Astrocyte of the spinal cord (primary cell): ENCODE measurements around the gene OR5K4.

Experiments
- DNase-seq: peaks from one replicate; pipeline ENCODE4 v3.0.0; 2011; ENCODE audit warnings: low read depth, low spot score
- H3K4me3 ChIP-seq: 2 replicates; pipeline ENCODE4 v1.5.1; 2011; ENCODE audit warnings: low read depth, mild to moderate bottlenecking, low read length, moderate library complexity
- in situ Hi-C: cut with HindIII; loops from 2 replicates; pipeline ENCODE4 v1.10.0; 2017; ENCODE audit warnings: low sequenced_read_pairs
- TF ChIP-seq, protein P1 (sequence below): IDR thresholded peaks from 2 replicates; pipeline ENCODE4 v1.5.1; 2012; ENCODE audit warnings: low read depth, mild to moderate bottlenecking, low read length, inconsistent platforms

The OR5K4 gene

DNA sequence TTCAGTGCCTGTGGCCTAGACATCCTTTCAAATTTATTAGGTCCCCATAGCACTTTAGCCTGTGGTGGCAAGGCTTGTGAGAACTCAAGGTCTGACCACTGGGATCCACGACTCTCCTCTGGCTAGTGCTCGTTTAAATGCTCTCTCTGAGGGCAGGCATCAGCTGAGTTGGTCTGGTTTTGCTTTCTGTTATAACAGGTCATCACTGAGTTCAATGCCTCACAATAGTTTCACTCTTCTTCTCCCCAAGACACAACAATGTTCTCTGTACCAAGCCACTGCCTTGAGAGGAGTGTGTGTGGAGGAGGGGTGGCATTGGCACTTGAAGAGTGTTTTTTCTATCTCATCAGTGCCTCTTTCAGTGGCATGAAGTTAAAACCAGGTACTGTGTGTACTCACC lies 7.6 kb downstream of the OR5K4 start:
- DNase-seq, result no peak
- in situ Hi-C loops, result no loop called here
- TF ChIP-seq, protein P1, sequence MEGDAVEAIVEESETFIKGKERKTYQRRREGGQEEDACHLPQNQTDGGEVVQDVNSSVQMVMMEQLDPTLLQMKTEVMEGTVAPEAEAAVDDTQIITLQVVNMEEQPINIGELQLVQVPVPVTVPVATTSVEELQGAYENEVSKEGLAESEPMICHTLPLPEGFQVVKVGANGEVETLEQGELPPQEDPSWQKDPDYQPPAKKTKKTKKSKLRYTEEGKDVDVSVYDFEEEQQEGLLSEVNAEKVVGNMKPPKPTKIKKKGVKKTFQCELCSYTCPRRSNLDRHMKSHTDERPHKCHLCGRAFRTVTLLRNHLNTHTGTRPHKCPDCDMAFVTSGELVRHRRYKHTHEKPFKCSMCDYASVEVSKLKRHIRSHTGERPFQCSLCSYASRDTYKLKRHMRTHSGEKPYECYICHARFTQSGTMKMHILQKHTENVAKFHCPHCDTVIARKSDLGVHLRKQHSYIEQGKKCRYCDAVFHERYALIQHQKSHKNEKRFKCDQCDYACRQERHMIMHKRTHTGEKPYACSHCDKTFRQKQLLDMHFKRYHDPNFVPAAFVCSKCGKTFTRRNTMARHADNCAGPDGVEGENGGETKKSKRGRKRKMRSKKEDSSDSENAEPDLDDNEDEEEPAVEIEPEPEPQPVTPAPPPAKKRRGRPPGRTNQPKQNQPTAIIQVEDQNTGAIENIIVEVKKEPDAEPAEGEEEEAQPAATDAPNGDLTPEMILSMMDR, result no peak
- no peak overlapping the region for H3K4me3 ChIP-seq

DNA sequence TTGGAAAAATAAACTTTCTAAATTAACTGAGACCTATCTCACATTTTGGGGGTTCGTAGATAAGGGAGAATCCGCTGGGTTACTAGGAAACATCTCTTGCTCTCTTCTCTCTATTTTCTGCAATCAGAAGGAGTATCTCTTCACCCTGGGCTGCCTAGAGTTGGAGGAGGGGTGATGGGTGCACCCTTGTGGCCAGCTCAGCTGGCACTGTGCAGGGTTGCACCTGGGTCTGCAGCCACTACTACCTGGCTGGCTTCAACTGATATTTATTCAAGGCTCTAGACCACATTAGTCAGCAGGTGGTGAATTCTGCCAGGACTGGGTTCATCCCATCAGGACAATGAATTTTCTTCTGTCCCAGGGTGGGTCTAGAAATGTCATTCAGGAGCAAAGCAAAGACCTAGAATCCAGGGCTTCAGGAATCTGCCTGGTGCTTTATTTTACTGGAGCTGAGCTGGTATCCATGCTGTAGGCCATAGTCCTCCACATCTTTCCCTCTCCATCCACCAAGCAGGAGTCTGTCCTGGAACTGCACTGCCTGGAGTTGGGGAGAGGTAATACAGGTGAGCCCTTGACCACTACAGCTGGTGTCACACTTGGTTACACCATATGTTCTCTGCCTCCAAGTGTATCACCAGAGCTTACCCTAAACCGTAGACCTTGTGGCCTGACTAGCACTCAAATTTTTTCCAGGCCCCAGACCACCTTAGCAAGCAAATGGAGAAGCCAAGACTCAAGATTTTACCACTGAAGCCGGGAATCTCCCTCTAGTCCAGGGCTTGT lies 14.0 kb downstream of the OR5K4 start:
- in situ Hi-C loops, result no loop called here
- H3K4me3 ChIP-seq, result no peak overlapping the region
- no peak for DNase-seq
- TF ChIP-seq, protein P1, result no peak

DNA sequence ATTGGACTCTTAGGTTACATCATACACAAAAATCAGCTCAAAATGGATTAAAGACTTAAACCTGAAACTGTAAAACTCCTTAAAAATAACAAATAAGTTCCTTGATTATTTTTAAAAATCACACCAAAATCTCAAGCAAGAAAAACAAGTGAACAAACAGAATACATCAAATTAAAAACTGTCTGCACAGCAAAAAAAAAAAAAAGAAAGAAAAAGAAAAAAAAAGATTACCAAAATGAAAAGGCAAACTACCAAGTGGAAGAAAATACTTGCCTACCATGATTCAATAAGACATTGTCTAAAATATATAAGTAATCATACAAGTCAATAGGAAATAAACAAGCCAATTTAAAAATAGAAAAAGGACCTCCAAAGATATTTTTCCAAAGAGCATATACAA lies 17.5 kb downstream of the OR5K4 start:
- TF ChIP-seq, protein P1, result no peak
- in situ Hi-C loops, result no loop called here
- no peak for DNase-seq
- H3K4me3 ChIP-seq, result no peak overlapping the region

DNA sequence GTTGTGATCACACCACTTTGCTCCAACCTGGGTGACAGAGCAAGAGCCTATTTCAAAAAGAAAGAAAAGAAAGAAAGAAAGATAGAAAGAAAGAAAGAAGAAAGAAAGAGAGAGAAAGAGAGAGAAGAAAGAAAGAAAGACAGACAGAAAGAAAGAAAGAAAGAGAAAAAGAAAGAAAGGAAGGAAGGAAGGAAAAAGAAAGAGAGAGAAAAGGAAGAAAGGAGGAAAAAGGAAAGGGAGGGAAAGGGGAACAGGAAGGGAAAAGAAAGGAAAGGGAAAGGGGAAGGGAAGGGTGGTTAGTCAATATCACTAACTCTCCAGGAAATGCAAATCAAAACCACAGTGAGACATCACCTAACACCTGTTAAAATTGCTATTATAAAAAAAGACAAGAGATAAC lies 18.2 kb downstream of the OR5K4 start:
- TF ChIP-seq, protein P1, result no peak
- in situ Hi-C loops, result no loop called here
- no peak for DNase-seq
- no peak overlapping the region for H3K4me3 ChIP-seq

DNA sequence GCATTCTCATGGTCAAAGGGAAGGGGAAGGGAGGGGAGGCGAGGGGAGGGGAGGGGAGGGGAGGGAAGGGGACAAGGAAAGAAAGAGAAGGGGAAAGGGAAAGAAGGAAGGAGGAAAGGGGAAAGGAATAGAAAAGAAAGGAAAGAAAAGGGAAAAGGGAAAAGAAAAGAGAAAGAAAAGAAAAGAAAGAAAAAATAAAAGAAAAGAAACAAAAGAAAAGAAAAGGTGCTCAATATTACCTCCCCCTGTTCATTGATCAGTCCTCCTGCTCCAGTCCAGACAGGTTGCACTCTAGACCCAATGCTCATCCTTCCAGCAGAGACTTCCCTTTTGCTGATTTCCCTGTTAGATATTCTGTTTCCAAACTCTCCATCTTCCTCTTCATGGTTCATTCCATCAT lies 18.8 kb downstream of the OR5K4 start:
- no peak for DNase-seq
- no peak overlapping the region for H3K4me3 ChIP-seq
- TF ChIP-seq, protein P1, result no peak
- in situ Hi-C loops, result no loop called here

DNA sequence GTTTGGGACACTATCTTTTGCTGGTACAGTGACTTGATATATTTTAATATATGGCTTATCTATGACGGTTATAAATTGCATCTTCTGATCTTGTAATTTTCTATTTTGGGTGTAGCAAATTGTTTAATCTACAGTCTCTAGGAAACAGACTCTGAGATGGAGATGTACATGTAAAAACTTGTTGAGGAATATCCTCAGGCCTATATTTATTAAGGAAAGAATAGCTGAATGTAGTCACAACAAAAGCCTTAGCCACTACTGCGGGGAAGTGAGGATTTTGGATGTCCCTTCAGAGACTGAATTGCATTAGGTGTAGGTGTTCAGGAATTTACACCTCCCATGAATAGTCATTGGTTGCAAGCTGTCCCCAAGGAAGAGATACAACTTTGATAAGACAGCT lies 23.0 kb downstream of the OR5K4 start:
- in situ Hi-C loops, result no loop called here
- TF ChIP-seq, protein P1, result no peak
- no peak for DNase-seq
- H3K4me3 ChIP-seq, result no peak overlapping the region
